GM21526 (cell line): Measurements from ENCODE around the gene NAT14.

Experiments
- ATAC-seq: cut with Tn5 transposase; IDR thresholded peaks from one replicate; pipeline ENCODE4 v1.9.1; 2021; ENCODE audit warnings: moderate library complexity; ENCODE audit not compliant: unreplicated experiment, low FRiP score

NAT14 gene

GRCh38 chr19:55498246-55498840 lies 13.4 kb downstream of the NAT14 start:
- no peak for ATAC-seq

- ATAC-seq, result no peak
Measured at GRCh38 chr19:55500368-55500952, 15.5 kb downstream of the NAT14 start.

DNA sequence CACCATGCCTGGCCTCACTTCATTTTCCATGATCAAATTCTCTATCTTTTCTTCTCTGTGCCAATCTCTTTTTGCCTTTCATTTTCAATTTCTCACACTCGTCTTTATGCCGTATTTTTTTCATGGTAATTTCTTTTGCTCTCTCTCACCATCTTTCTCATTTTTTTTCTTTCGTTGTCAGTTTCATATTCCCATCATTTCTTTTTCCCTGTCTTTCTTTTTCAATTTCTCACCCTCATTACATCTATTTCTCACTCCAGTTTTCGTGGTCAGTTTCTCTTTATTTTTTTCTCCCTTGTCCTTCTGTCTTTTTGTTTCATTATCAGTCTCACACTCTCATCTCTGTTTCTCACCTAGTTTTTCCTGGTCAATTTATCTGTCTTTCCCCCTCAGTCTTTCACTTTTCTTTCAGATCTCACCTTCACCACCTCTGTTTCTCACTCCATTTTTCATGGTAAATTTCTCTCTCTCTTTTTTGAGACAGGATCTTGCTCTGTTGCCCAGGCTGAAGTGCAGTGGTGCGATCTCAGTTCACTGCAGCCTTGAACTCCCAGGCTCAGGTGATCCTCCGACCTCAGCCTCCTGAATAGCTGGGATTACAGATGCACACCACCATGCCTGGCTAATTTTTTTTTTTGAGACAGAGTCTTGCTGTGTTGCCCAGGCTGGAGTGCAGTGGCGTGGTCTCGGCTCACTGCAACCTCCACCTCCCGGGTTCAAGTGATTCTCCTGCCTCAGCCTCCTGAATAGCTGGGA lies 17.4 kb downstream of the NAT14 start:
- no peak for ATAC-seq

DNA sequence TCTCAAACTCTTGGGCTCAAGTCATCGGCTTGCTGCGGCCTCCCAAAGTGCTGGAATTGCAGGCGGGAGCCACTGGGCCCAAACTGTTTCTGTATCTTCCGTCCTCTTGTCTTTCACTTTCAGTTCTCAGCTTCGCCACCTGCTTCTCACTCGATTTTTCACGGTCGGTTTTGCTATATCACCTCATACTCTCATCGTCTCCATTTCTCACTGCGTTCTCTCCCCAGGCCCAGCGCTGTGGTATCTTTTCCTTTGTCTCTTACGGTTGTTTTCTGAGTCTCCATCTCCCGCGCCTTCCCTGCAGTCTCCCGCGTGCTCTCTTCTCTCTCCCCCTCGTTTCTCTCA lies 18.1 kb downstream of the NAT14 start:
- no peak for ATAC-seq

- peak; percentile 83 for ATAC-seq
Measured at GRCh38 chr19:55503502-55504251, 18.7 kb downstream of the NAT14 start.

GRCh38 chr19:55504252-55504603 lies 19.2 kb downstream of the NAT14 start:
- ATAC-seq, result no peak

- no peak for ATAC-seq
Measured at GRCh38 chr19:55504981-55505380, 20.0 kb downstream of the NAT14 start.

DNA sequence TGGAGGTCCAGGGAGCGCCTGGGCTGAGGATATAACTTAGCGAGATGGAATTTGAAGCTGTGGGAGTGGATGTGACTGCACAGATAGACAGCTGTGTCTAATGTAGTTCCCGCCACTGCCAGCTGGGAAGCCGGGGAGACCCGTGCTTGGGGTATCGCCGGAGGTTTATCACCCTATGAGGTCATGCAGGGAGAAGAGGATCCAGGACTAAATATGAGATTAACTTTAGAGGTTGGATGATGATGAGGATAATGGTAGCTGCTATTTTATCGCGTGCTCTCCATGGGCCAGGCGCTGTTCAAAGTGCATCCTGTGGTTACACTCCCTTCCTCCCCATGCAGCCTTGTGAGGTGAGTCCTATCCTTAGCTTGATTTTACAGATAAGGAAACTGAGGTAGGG lies 23.1 kb downstream of the NAT14 start:
- ATAC-seq, result no peak

DNA sequence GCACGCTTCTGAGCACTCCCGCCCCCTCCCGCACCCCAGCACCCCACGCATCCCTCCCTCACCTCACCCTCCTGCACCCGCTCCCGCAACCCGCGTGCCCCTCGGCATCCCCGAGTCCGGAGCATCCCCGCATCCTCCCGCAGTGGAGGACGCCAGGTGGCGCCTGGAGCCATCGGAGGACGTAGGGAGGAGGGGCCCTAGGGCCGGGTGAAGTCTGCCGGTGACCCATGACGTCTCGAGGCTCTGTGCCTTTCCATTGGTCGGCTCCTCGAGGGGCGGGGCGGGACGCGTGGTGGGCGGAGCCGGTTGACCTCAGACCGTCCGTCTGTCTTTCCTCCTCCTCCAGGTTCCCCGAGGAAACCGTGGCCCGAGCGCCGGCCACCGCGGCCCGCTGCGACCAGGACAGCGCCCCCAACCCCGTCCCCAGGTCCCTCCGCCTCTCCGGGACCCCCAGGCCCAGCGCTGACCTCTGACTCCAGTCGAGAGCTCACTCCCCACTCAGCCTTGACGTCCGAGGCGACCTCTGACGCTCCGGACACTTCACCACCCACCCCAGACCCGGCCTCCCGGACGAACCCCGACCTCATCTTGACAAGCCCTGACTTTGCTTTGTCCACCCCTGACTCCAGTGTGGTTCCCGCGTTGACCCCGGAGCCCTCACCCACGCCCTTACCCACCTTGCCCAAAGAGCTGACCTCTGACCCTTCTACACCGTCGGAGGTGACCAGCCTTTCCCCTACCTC lies 32.1 kb downstream of the NAT14 start:
- ATAC-seq, result peak; percentile 92

- ATAC-seq, result no peak
Measured at GRCh38 chr19:55519451-55520311, 34.7 kb downstream of the NAT14 start.

- no peak for ATAC-seq
Measured at GRCh38 chr19:55520691-55521292, 35.8 kb downstream of the NAT14 start.

GRCh38 chr19:55525289-55526101 lies 40.5 kb downstream of the NAT14 start:
- ATAC-seq, result no peak

DNA sequence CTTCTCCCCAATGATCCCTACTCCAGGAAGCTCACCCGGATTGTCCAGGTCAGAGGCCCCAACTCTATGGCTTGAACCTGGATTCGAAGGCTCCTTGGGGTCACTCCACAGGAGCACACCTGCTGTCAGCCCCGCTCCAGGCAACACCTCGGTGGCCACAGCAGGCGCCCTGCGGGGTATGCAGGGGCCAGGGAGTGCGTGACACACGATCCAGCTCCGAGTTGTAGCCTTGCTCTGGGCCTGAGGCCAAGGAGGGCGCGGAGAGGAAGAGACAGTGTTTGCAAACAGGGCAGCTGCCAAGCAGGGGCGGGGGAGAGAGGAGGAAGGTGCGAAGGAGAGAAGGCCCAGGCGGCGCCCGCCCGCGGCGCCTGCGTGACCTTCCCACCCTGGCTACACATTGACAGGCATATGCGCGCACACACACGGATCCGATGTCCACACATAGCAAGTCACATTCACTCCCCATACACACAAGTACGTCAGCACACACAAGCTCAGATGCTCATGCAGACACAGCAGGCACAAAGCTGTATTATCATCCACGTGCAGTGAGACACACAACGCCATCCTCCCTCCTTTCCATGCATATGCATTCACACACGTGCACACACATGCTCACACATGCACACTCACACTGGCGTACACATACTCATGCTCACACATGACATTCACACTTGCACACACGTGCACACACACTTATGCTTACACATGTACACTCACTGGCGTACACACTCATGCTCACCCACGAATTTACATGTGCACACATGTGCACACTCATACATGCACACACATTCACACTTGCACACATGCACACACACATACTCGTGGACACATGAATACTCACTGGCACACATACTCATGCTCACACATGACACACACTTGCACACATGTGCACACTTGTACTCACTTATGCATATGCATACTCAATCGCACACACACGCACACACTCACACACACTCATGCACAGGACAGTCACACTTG lies 41.5 kb downstream of the NAT14 start:
- ATAC-seq, result no peak

DNA sequence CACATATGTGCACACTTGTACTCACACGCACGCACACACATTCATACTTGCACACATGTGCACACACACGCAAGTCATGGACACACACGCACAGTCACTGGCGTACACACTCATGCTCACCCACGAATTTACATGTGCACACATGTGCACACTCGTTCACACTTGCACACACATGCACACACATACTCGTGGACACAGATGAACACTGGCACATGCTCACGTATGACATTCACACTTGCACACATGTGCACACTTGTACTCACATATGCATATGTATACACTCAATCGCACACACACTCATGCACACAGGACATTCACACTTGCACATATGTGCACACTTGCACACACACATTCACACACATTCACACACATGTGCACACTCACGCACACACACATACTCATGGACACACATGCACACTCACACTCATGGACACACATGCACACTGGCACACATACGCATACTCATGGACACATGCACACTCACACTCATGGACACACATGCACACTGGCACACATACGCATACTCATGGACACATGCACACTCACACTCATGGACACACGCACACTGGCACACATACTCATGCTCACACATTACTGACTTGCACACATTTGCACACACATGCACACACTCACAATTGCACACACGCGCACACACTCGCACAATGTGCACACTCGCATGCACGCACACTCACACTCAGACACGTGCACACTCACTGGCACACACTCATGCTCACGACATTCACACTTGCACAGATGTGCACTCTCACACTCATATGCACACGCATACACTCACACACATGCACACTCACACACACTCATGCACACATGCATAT lies 42.4 kb downstream of the NAT14 start:
- no peak for ATAC-seq

- no peak for ATAC-seq
Measured at GRCh38 chr19:55528030-55528803, 43.2 kb downstream of the NAT14 start.
